Body of pancreas (tissue), 4 donors: ENCODE measurements around the gene TNNC1. TPM values are rescaled to one million over a fixed set of nuclear protein-coding genes. Genes with fewer than 3 reads are reported as not detected.
A peak's percentile ranks its signal among the peaks of the same experiment; 100 is the strongest.

ENCODE experiments used
- ATAC-seq: fragments of 150-250 bp; one replicate; pipeline ENCODE4 v1.9.1; 2016
- DNase-seq, 4 donors: peaks; one replicate each; pipeline ENCODE4 v3.0.0-alpha.2; 2019
- H3K27ac ChIP-seq, 4 donors: fragments of 200-600 bp; sonication (generic); 1 replicate in 3 of 4; 2 replicates in 1 of 4; pipeline versions ENCODE4 v1.5.1 to v1.6.1; 2016 to 2019; ENCODE audit warnings: mild to moderate bottlenecking in 1 of 4, mixed read lengths in 1 of 4, moderate library complexity in 1 of 4
- H3K27me3 ChIP-seq, 2 donors: fragments of 200-600 bp; sonication (generic); one replicate each; pipeline ENCODE4 v1.6.0; 2016; ENCODE audit warnings: mild to moderate bottlenecking in 1 of 2
- H3K36me3 ChIP-seq, 2 donors: fragments of 200-600 bp; sonication (generic); replicated peaks in 1 of 2; 2 replicates each; pipeline ENCODE4 v1.5.1; 2016; ENCODE audit warnings: low read depth in 2 of 2; ENCODE audit not compliant: insufficient read depth in 1 of 2
- H3K4me1 ChIP-seq: fragments of 200-600 bp; sonication (generic); one replicate; pipeline ENCODE4 v1.6.0; 2016
- H3K4me3 ChIP-seq, 2 donors: fragments of 200-600 bp; sonication (generic); 1 replicate in 1 of 2; 2 replicates in 1 of 2; pipeline ENCODE4 v1.5.1; 2016 to 2019
- H3K9me3 ChIP-seq, 3 donors: fragments of 200-600 bp; sonication (generic); 1 replicate in 2 of 3; 2 replicates in 1 of 3; pipeline ENCODE4 v1.5.1; 2016
- CTCF ChIP-seq, 7 experiments: fragments of 450-650 bp in 4 of 7; fragments of 200-600 bp in 3 of 7; sonication (generic) in 3 of 7; IDR thresholded peaks; one replicate each; pipeline ENCODE4 v1.5.1; 2016 to 2019; ENCODE audit warnings: antibody characterized with exemption in 7 of 7
- POLR2A ChIP-seq, 3 donors: fragments of 450-650 bp; IDR thresholded peaks; one replicate each; pipeline ENCODE4 v1.6.1; 2016; ENCODE audit warnings: antibody characterized with exemption in 3 of 3, mild to moderate bottlenecking in 2 of 3
- WGBS, 2 donors: methylation state at CpG; one replicate each; pipeline ENCODE4 v1.1.5; 2017; 5-methylcytosine and 5-hydroxymethylcytosine counted together
- intact Hi-C: fragments of 100-400 bp; cut with DNase I; formaldehyde crosslinking; loops from one replicate; pipeline ENCODE4 v1.15.1; 2023
- total RNA-seq, 2 donors: library from RNA; depleted of rRNA; stranded (reverse); fragments of >200 nt; gene quantifications; one replicate each; pipeline ENCODE4 v1.1.0, GENCODE V29; 2016

Gene TNNC1
- total RNA-seq, 2 donors from 2014 or later = 0.99 to 10.4 TPM

- peak in 1 of 4 donors; percentile 8 for DNase-seq
- H3K36me3 ChIP-seq = peaks cover 5 to 15% of the 10 kb centered on the region in 2 donors
- intact Hi-C loops = no loop called here
- peaks cover 44% of the 10 kb centered on the region for H3K4me1 ChIP-seq
- H3K9me3 ChIP-seq = no peaks in the 10 kb centered on the region
- no peak overlapping the region for H3K4me3 ChIP-seq
- H3K27me3 ChIP-seq = no peaks in the 10 kb centered on the region
- TF ChIP-seq CTCF (IDR thresholded peaks at IDR 0.05) (no peak), POLR2A (IDR thresholded peaks at IDR 0.05) (no peak)
- no peak overlapping the region for H3K27ac ChIP-seq
- ATAC-seq = no peak
- WGBS, 2 donors = 84 to 88% methylated on average over 8 of the region's 8 CpGs
Measured at GRCh38 chr3:52408466-52408865, 45.4 kb downstream of the TNNC1 start.

GRCh38 chr3:52407779-52408178 lies 46.1 kb downstream of the TNNC1 start:
- Histone ChIP-seq H3K36me3 (peaks cover 5 to 21% of the 10 kb centered on the region in 2 donors), H3K27ac (no peak overlapping the region), H3K27me3 (no peaks in the 10 kb centered on the region), H3K4me3 (no peak overlapping the region), H3K4me1 (peaks cover 39% of the 10 kb centered on the region), H3K9me3 (no peaks in the 10 kb centered on the region)
- intact Hi-C loops = no loop called here
- ATAC-seq = no peak
- TF ChIP-seq POLR2A (IDR thresholded peaks at IDR 0.05) = no peak
- no peak for TF ChIP-seq CTCF (IDR thresholded peaks at IDR 0.05)
- WGBS, 2 donors = 84 to 86% methylated on average over 3 of the region's 3 CpGs
- peak in 2 of 4 donors; percentile 24 to 49 for DNase-seq

- no peaks in the 10 kb centered on the region for H3K9me3 ChIP-seq
- no peak overlapping the region for H3K27ac ChIP-seq
- no peak overlapping the region for H3K4me3 ChIP-seq
- WGBS, 2 donors = 86 to 96% methylated on average over 17 to 20 of the region's 20 CpGs
- H3K36me3 ChIP-seq = peaks cover 5 to 27% of the 10 kb centered on the region in 2 donors
- intact Hi-C loops = no loop called here
- ATAC-seq (no peak), DNase-seq (peak in 1 of 4 donors; percentile 10)
- H3K4me1 ChIP-seq = peaks cover 31% of the 10 kb centered on the region
- no peaks in the 10 kb centered on the region for H3K27me3 ChIP-seq
- TF ChIP-seq CTCF (IDR thresholded peaks at IDR 0.05) = no peak
- no peak for TF ChIP-seq POLR2A (IDR thresholded peaks at IDR 0.05)
Measured at GRCh38 chr3:52406791-52407510, 46.9 kb downstream of the TNNC1 start.

GRCh38 chr3:52406231-52406661 lies 47.6 kb downstream of the TNNC1 start:
- DNase-seq = peak in 1 of 4 donors; percentile 13
- H3K4me1 ChIP-seq = peaks cover 24% of the 10 kb centered on the region
- WGBS, 2 donors = 85% methylated on average over 11 of the region's 11 CpGs; no CpG with 5 or more reads in 1 of the 2 donors
- H3K9me3 ChIP-seq = no peaks in the 10 kb centered on the region
- intact Hi-C loops = no loop called here
- no peak for TF ChIP-seq CTCF (IDR thresholded peaks at IDR 0.05)
- TF ChIP-seq POLR2A (IDR thresholded peaks at IDR 0.05) = no peak
- H3K4me3 ChIP-seq = no peak overlapping the region
- H3K27ac ChIP-seq = no peak overlapping the region
- no peaks in the 10 kb centered on the region for H3K27me3 ChIP-seq
- H3K36me3 ChIP-seq = peaks cover 5 to 29% of the 10 kb centered on the region in 2 donors
- no peak for ATAC-seq
